ENCODE results near the gene OPCML.
A peak's percentile ranks its signal among the peaks of the same experiment; 100 is the strongest.

Gene OPCML

DNA sequence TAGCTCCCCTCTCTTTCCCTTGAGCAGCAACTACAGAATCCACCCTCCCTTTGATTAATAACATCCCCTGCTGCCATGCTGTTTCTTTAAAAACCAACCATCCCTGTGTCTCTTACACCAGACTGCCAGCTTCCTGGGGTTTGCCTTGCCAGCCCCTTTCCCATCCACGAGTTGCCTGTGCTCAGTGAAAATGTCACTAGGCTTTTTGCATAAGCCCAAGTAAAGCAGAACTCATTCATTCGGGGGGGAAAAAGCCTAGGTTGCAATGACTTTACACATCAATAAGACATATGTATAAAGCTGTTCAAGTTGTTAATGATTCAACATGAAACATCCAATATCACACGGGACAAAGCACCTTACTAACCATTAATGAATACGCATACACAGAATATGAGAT is 398.7 kb downstream of the OPCML start:
- Histone ChIP-seq H4K8ac (ENCODE audit: low read depth, low read length) (no peak overlapping the region), H3K27me3 (ENCODE audit: control insufficient read depth in 3 of 3, insufficient read depth in 3 of 3, low read depth in 1 of 3, low read length in 3 of 3) (no peaks in the 10 kb centered on the region), H3K9me3 (replicated peaks in 1 of 2; ENCODE audit: control insufficient read depth in 2 of 2, insufficient read depth in 1 of 2, low read depth in 1 of 2, low read length in 2 of 2) (no peaks in the 10 kb centered on the region), H3K14ac (ENCODE audit: low read length) (no peak overlapping the region), H2AK5ac (ENCODE audit: low read depth, low read length) (no peak overlapping the region), H3K79me1 (ENCODE audit: low read depth, low read length) (no peaks in the 10 kb centered on the region), H4K91ac (ENCODE audit: low read depth, low read length, poor library complexity) (no peak overlapping the region), H2BK15ac (ENCODE audit: low read length) (no peak overlapping the region), H2BK5ac (ENCODE audit: low read length) (no peak overlapping the region), H3K36me3 (replicated peaks in 1 of 2; ENCODE audit: control insufficient read depth in 2 of 2, insufficient read depth in 2 of 2, low read length in 2 of 2) (no peaks in the 10 kb centered on the region), H3K9ac (ENCODE audit: low read depth, low read length, poor library complexity) (no peak overlapping the region), H3K23ac (ENCODE audit: low read depth, low read length, poor library complexity) (no peak overlapping the region), H3K27ac (replicated peaks; ENCODE audit: low read length) (no peak overlapping the region), H3K4me3 (ENCODE audit: low read length in 2 of 2) (no peak overlapping the region), H2AFZ (ENCODE audit: low read length) (no peak overlapping the region), H3K4ac (ENCODE audit: low read length) (no peak overlapping the region), H2BK120ac (ENCODE audit: low read depth, low read length) (no peak overlapping the region), H3K4me1 (ENCODE audit: control insufficient read depth in 2 of 2, insufficient read depth in 1 of 2, low read depth in 1 of 2, low read length in 2 of 2) (peaks cover 0 to 6% of the 10 kb centered on the region in 2 donors), H3K18ac (ENCODE audit: low read length) (no peak overlapping the region), H2BK12ac (ENCODE audit: low read length) (no peak overlapping the region), H3K4me2 (ENCODE audit: insufficient read depth, low read length, poor library complexity, severe bottlenecking) (no peak overlapping the region)
- no peak for DNase-seq (ENCODE audit: low spot score)
- no CpG with 5 or more reads among the region's 4 CpGs for WGBS, 2 donors (ENCODE audit: extremely low coverage in 2 of 2, insufficient read length in 2 of 2, insufficient replicate concordance in 1 of 2)

DNA sequence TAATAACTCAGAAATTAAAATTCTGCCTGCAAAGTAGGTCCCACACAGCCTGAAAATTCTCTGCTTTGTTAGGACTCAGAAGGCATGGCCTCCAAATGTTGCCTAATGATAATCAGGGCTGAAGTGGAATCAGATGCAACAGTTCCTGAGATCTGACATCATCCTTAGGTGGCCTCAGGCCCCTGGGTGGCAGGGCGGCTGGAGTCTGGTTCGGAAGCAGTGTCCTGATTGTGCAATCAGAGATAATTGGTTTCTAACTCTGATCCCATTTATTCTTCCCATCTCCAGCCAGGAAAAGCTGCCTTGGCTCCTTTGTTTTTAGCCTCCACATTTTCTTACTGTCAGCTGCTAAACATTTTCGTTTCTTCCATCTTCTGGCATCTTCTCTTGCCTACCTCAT is 399.3 kb downstream of the OPCML start:
- Histone ChIP-seq H3K9ac (ENCODE audit: low read depth, low read length, poor library complexity) (no peak overlapping the region), H3K9me3 (replicated peaks in 1 of 2; ENCODE audit: control insufficient read depth in 2 of 2, insufficient read depth in 1 of 2, low read depth in 1 of 2, low read length in 2 of 2) (no peaks in the 10 kb centered on the region), H3K79me1 (ENCODE audit: low read depth, low read length) (no peaks in the 10 kb centered on the region), H3K4me1 (ENCODE audit: control insufficient read depth in 2 of 2, insufficient read depth in 1 of 2, low read depth in 1 of 2, low read length in 2 of 2) (peaks cover 0 to 6% of the 10 kb centered on the region in 2 donors), H3K4me3 (ENCODE audit: low read length in 2 of 2) (no peak overlapping the region), H2AFZ (ENCODE audit: low read length) (no peak overlapping the region), H3K4me2 (ENCODE audit: insufficient read depth, low read length, poor library complexity, severe bottlenecking) (no peak overlapping the region), H3K27me3 (ENCODE audit: control insufficient read depth in 3 of 3, insufficient read depth in 3 of 3, low read depth in 1 of 3, low read length in 3 of 3) (no peaks in the 10 kb centered on the region), H2BK15ac (ENCODE audit: low read length) (no peak overlapping the region), H3K18ac (ENCODE audit: low read length) (no peak overlapping the region), H2AK5ac (ENCODE audit: low read depth, low read length) (no peak overlapping the region), H3K27ac (replicated peaks; ENCODE audit: low read length) (no peak overlapping the region), H3K36me3 (replicated peaks in 1 of 2; ENCODE audit: control insufficient read depth in 2 of 2, insufficient read depth in 2 of 2, low read length in 2 of 2) (no peaks in the 10 kb centered on the region), H3K23ac (ENCODE audit: low read depth, low read length, poor library complexity) (no peak overlapping the region), H2BK12ac (ENCODE audit: low read length) (no peak overlapping the region), H2BK120ac (ENCODE audit: low read depth, low read length) (no peak overlapping the region), H3K4ac (ENCODE audit: low read length) (no peak overlapping the region), H2BK5ac (ENCODE audit: low read length) (no peak overlapping the region), H4K91ac (ENCODE audit: low read depth, low read length, poor library complexity) (no peak overlapping the region), H3K14ac (ENCODE audit: low read length) (no peak overlapping the region), H4K8ac (ENCODE audit: low read depth, low read length) (no peak overlapping the region)
- WGBS, 2 donors (ENCODE audit: extremely low coverage in 2 of 2, insufficient read length in 2 of 2, insufficient replicate concordance in 1 of 2): no CpG with 5 or more reads among the region's 3 CpGs
- no peak for DNase-seq (ENCODE audit: low spot score)

DNA sequence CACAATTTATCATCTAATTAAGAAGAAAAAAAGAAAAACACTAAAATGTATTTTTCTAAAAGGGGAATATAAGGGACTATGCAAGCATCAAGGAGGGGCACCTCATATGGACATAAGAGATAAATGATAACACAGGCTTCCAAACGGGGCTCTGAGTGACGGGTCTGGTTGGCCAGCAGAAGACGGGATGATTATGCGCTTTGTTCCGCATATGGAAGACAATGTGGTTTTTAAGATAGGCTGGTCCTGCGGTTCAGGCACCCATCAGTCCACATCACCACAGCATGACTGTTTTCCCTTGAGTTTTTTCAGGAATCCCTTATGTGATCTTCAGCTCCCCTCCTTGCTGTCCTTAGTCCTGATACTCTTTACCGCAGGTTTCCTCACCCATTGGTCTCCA is 404.6 kb downstream of the OPCML start:
- no peaks in the 10 kb centered on the region for H3K27me3 ChIP-seq (ENCODE audit: control insufficient read depth in 3 of 3, insufficient read depth in 3 of 3, low read depth in 1 of 3, low read length in 3 of 3)
- H4K91ac ChIP-seq (ENCODE audit: low read depth, low read length, poor library complexity): no peak overlapping the region
- no peaks in the 10 kb centered on the region for H3K36me3 ChIP-seq (replicated peaks in 1 of 2; ENCODE audit: control insufficient read depth in 2 of 2, insufficient read depth in 2 of 2, low read length in 2 of 2)
- peak overlapping the region; percentile 29 for H3K18ac ChIP-seq (ENCODE audit: low read length)
- no peaks in the 10 kb centered on the region for H3K4me1 ChIP-seq (ENCODE audit: control insufficient read depth in 2 of 2, insufficient read depth in 1 of 2, low read depth in 1 of 2, low read length in 2 of 2)
- no peak overlapping the region for H3K4ac ChIP-seq (ENCODE audit: low read length)
- no peak overlapping the region for H3K9ac ChIP-seq (ENCODE audit: low read depth, low read length, poor library complexity)
- no peak overlapping the region for H2AFZ ChIP-seq (ENCODE audit: low read length)
- no peak for DNase-seq (ENCODE audit: low spot score)
- no peak overlapping the region for H2BK15ac ChIP-seq (ENCODE audit: low read length)
- no peaks in the 10 kb centered on the region for H3K9me3 ChIP-seq (replicated peaks in 1 of 2; ENCODE audit: control insufficient read depth in 2 of 2, insufficient read depth in 1 of 2, low read depth in 1 of 2, low read length in 2 of 2)
- H3K27ac ChIP-seq (replicated peaks; ENCODE audit: low read length): no peak overlapping the region
- H3K79me1 ChIP-seq (ENCODE audit: low read depth, low read length): no peaks in the 10 kb centered on the region
- no peak overlapping the region for H2BK12ac ChIP-seq (ENCODE audit: low read length)
- no peak overlapping the region for H3K4me3 ChIP-seq (ENCODE audit: low read length in 2 of 2)
- H3K14ac ChIP-seq (ENCODE audit: low read length): no peak overlapping the region
- H3K4me2 ChIP-seq (ENCODE audit: insufficient read depth, low read length, poor library complexity, severe bottlenecking): no peak overlapping the region
- no peak overlapping the region for H2BK120ac ChIP-seq (ENCODE audit: low read depth, low read length)
- no peak overlapping the region for H2AK5ac ChIP-seq (ENCODE audit: low read depth, low read length)
- no peak overlapping the region for H2BK5ac ChIP-seq (ENCODE audit: low read length)
- WGBS, 2 donors (ENCODE audit: extremely low coverage in 2 of 2, insufficient read length in 2 of 2, insufficient replicate concordance in 1 of 2): no CpG with 5 or more reads among the region's 7 CpGs
- no peak overlapping the region for H4K8ac ChIP-seq (ENCODE audit: low read depth, low read length)
- H3K23ac ChIP-seq (ENCODE audit: low read depth, low read length, poor library complexity): no peak overlapping the region

DNA sequence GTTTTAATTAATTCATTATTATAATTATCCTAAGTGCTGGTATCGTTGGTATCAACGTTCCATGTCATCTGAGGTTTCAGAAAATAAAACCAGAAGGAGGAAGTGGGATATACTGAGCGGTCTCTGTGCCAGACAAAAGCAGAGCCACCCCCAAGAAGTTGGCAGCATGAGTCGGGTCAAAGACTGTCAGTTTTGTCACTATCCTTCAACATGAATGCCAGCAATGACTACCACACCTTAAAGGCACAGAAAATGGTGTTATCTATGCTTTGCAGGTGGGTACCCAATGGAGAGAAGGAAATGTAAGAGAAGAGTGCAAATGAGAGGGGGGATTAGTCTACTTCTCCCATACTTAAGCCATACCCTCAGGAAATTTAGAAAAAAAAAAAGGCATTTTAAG is 408.5 kb downstream of the OPCML start:
- H2AK5ac ChIP-seq (ENCODE audit: low read depth, low read length): no peak overlapping the region
- H2BK5ac ChIP-seq (ENCODE audit: low read length): no peak overlapping the region
- no peak overlapping the region for H2BK12ac ChIP-seq (ENCODE audit: low read length)
- no peak for DNase-seq (ENCODE audit: low spot score)
- no peaks in the 10 kb centered on the region for H3K79me1 ChIP-seq (ENCODE audit: low read depth, low read length)
- no peak overlapping the region for H3K27ac ChIP-seq (replicated peaks; ENCODE audit: low read length)
- no peak overlapping the region for H3K4me3 ChIP-seq (ENCODE audit: low read length in 2 of 2)
- H3K23ac ChIP-seq (ENCODE audit: low read depth, low read length, poor library complexity): no peak overlapping the region
- no peaks in the 10 kb centered on the region for H3K4me1 ChIP-seq (ENCODE audit: control insufficient read depth in 2 of 2, insufficient read depth in 1 of 2, low read depth in 1 of 2, low read length in 2 of 2)
- no peaks in the 10 kb centered on the region for H3K9me3 ChIP-seq (replicated peaks in 1 of 2; ENCODE audit: control insufficient read depth in 2 of 2, insufficient read depth in 1 of 2, low read depth in 1 of 2, low read length in 2 of 2)
- H3K4me2 ChIP-seq (ENCODE audit: insufficient read depth, low read length, poor library complexity, severe bottlenecking): no peak overlapping the region
- H3K14ac ChIP-seq (ENCODE audit: low read length): no peak overlapping the region
- no peaks in the 10 kb centered on the region for H3K36me3 ChIP-seq (replicated peaks in 1 of 2; ENCODE audit: control insufficient read depth in 2 of 2, insufficient read depth in 2 of 2, low read length in 2 of 2)
- no peak overlapping the region for H2AFZ ChIP-seq (ENCODE audit: low read length)
- no peak overlapping the region for H3K4ac ChIP-seq (ENCODE audit: low read length)
- no CpG with 5 or more reads among the region's 4 CpGs for WGBS, 2 donors (ENCODE audit: extremely low coverage in 2 of 2, insufficient read length in 2 of 2, insufficient replicate concordance in 1 of 2)
- no peak overlapping the region for H2BK120ac ChIP-seq (ENCODE audit: low read depth, low read length)
- no peak overlapping the region for H3K9ac ChIP-seq (ENCODE audit: low read depth, low read length, poor library complexity)
- no peak overlapping the region for H3K18ac ChIP-seq (ENCODE audit: low read length)
- H2BK15ac ChIP-seq (ENCODE audit: low read length): no peak overlapping the region
- no peak overlapping the region for H4K8ac ChIP-seq (ENCODE audit: low read depth, low read length)
- H3K27me3 ChIP-seq (ENCODE audit: control insufficient read depth in 3 of 3, insufficient read depth in 3 of 3, low read depth in 1 of 3, low read length in 3 of 3): no peaks in the 10 kb centered on the region
- H4K91ac ChIP-seq (ENCODE audit: low read depth, low read length, poor library complexity): no peak overlapping the region
